ENCODE results near the gene PACS1. TPM values are rescaled to one million over a fixed set of nuclear protein-coding genes. Genes with fewer than 3 reads are reported as not detected.
A peak's percentile ranks its signal among the peaks of the same experiment; 100 is the strongest.

Gene PACS1
- polyA plus RNA-seq, 1 of the 3 experiments (the other 2 are of a cell fraction), result 37.3 TPM

GRCh38 chr11:66159324-66159984 is 89.4 kb downstream of the PACS1 start:
- Histone ChIP-seq H3F3A (replicated peaks; ENCODE audit: insufficient read depth) (peaks cover 16% of the 10 kb centered on the region), H3K9me2 (no peaks in the 10 kb centered on the region), H4K20me1 (ENCODE audit: insufficient read depth) (peaks cover 28% of the 10 kb centered on the region), H3K9ac (no peak overlapping the region), H3K36me3 (replicated peaks in 1 of 2; ENCODE audit: control insufficient read depth in 1 of 2, insufficient read depth in 2 of 2, low read length in 1 of 2) (no peaks in the 10 kb centered on the region), H3K27ac (ENCODE audit: low read depth in 2 of 2, low read length in 1 of 2) (peak overlapping the region in 1 of 2 experiments; percentile 11; a peak in 1 of 4 replicates), H3K27me3 (ENCODE audit: insufficient read depth) (no peaks in the 10 kb centered on the region), H3K9me3 (no peaks in the 10 kb centered on the region), H3K4me2 (no peak overlapping the region), H3K4me3 (ENCODE audit: low read depth in 2 of 2, low read length in 1 of 2) (no peak overlapping the region), H3K4me1 (ENCODE audit: control insufficient read depth in 1 of 2, insufficient read depth in 2 of 2, low read depth in 1 of 2, low read length in 1 of 2) (peaks cover 8 to 11% of the 10 kb centered on the region in 2 experiments; a peak in 3 of 4 replicates), H3K79me2 (ENCODE audit: insufficient read depth) (peaks cover 88% of the 10 kb centered on the region), H2AFZ (ENCODE audit: low read depth) (no peak overlapping the region)
- TF ChIP-seq FOSL2 (IDR thresholded peaks at IDR 0.05; ENCODE audit: borderline replicate concordance, low read depth), result no peak
- TF ChIP-seq RCOR1 (IDR thresholded peaks at IDR 0.05; ENCODE audit: low read length), result peak; percentile 11; the same call in 1 of the 2 replicates
- ChIA-PET CTCF (interaction anchor here (1.2 to 1.7 kb wide), 3 partner anchors 20 to 63 kb away, joined by 3 to 7 read pairs (median 4); no protein-coding TSS in a partner anchor), POLR2A (no interaction called here)
- WGBS (ENCODE audit: low lambda C conversion rate), result 91% methylated on average over 8 of the region's 8 CpGs
- peak; percentile 44 for DNase-seq

- no peaks in the 10 kb centered on the region for H3K36me3 ChIP-seq (replicated peaks in 1 of 2; ENCODE audit: control insufficient read depth in 1 of 2, insufficient read depth in 2 of 2, low read length in 1 of 2)
- no peak overlapping the region for H3K27ac ChIP-seq (ENCODE audit: low read depth in 2 of 2, low read length in 1 of 2)
- peaks cover 8 to 11% of the 10 kb centered on the region in 2 experiments; a peak in 3 of 4 replicates for H3K4me1 ChIP-seq (ENCODE audit: control insufficient read depth in 1 of 2, insufficient read depth in 2 of 2, low read depth in 1 of 2, low read length in 1 of 2)
- H2AFZ ChIP-seq (ENCODE audit: low read depth), result no peak overlapping the region
- WGBS (ENCODE audit: low lambda C conversion rate), result 100% methylated on average over 5 of the region's 5 CpGs
- peaks cover 13% of the 10 kb centered on the region for H3F3A ChIP-seq (replicated peaks; ENCODE audit: insufficient read depth)
- H3K79me2 ChIP-seq (ENCODE audit: insufficient read depth), result peaks cover 86% of the 10 kb centered on the region
- H3K27me3 ChIP-seq (ENCODE audit: insufficient read depth), result no peaks in the 10 kb centered on the region
- no peaks in the 10 kb centered on the region for H3K9me3 ChIP-seq
- no peak for DNase-seq
- ChIA-PET CTCF (interaction anchor here (1.7 kb wide), 1 partner anchor 27 kb away, joined by 7 read pairs; no protein-coding TSS in a partner anchor), POLR2A (no interaction called here)
- TF ChIP-seq USF2 (IDR thresholded peaks at IDR 0.05; ENCODE audit: borderline replicate concordance, low read depth, low read length) (no peak), FOXJ3 (CRISPR knock-in tag; IDR thresholded peaks at IDR 0.05) (no peak), JUND (IDR thresholded peaks at IDR 0.05) (no peak), GABPA (IDR thresholded peaks at IDR 0.05; ENCODE audit: low read depth) (no peak), CHD2 (IDR thresholded peaks at IDR 0.05; ENCODE audit: low read length, partially characterized antibody) (no peak), CTCF (IDR thresholded peaks at IDR 0.05) (no peak), GATA2 (CRISPR knock-in tag; IDR thresholded peaks at IDR 0.05) (no peak), TAF1 (IDR thresholded peaks at IDR 0.05; ENCODE audit: borderline replicate concordance, low read depth, low read length) (no peak), USF1 (IDR thresholded peaks at IDR 0.05; ENCODE audit: borderline replicate concordance, low read depth) (no peak)
- no peak overlapping the region for H3K4me2 ChIP-seq
- no peak overlapping the region for H3K9ac ChIP-seq
- no peaks in the 10 kb centered on the region for H3K9me2 ChIP-seq
- H4K20me1 ChIP-seq (ENCODE audit: insufficient read depth), result peaks cover 37% of the 10 kb centered on the region
- no peak overlapping the region for H3K4me3 ChIP-seq (ENCODE audit: low read depth in 2 of 2, low read length in 1 of 2)
Observed at GRCh38 chr11:66160709-66161108, 90.6 kb downstream of the PACS1 start.

Data from SK-N-SH (cell line).